ENCODE results near the gene SYT12.

DNA sequence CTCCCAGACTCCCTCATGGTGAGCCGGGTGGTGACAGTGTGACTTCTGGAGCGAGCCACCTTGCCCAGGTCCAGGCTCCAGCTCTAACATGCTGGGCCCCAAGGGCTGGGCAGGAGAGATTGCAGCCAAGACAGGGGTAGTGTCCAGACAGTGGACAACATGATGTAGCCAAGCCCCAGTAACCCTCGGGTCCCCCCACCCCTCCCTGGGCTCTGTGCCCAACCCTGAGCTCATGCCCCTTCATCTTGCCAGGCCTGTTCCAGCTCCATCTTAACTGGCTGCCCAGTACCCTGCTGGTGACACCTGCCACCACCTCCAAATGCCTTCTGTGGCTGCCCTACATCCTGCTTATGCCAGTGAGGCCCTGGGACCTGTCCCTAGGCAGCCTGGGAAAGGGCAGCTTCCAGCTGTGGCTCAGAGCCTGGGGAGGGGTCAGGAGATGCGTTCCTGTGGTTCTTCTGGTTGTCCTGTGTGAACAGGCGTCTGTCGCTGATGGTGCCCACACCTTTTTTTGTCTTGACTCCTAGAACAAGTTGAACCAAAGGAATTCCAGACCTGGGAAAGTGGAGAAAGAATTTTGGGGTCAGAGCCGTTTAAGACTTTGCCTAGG, 12.5 kb upstream of the SYT12 start:
- TF ChIP-seq, protein P1, sequence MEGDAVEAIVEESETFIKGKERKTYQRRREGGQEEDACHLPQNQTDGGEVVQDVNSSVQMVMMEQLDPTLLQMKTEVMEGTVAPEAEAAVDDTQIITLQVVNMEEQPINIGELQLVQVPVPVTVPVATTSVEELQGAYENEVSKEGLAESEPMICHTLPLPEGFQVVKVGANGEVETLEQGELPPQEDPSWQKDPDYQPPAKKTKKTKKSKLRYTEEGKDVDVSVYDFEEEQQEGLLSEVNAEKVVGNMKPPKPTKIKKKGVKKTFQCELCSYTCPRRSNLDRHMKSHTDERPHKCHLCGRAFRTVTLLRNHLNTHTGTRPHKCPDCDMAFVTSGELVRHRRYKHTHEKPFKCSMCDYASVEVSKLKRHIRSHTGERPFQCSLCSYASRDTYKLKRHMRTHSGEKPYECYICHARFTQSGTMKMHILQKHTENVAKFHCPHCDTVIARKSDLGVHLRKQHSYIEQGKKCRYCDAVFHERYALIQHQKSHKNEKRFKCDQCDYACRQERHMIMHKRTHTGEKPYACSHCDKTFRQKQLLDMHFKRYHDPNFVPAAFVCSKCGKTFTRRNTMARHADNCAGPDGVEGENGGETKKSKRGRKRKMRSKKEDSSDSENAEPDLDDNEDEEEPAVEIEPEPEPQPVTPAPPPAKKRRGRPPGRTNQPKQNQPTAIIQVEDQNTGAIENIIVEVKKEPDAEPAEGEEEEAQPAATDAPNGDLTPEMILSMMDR (IDR thresholded peaks at IDR 0.05) = no peak
- no peak for TF ChIP-seq POLR2A (IDR thresholded peaks at IDR 0.05)
